Neutrophil (primary cell): Measurements from ENCODE around the gene RSAD1.

Experiments
- H3K27ac ChIP-seq: fragments of 200-600 bp; sonication (generic); 2 replicates; pipeline ENCODE4 v1.5.1; 2016; ENCODE audit warnings: mild to moderate bottlenecking, moderate library complexity
- H3K27me3 ChIP-seq: fragments of 200-600 bp; sonication (generic); 2 replicates; pipeline ENCODE4 v1.6.0; 2016; ENCODE audit warnings: mild to moderate bottlenecking
- H3K36me3 ChIP-seq: fragments of 200-600 bp; sonication (generic); 2 replicates; pipeline ENCODE4 v1.5.1; 2017
- H3K4me1 ChIP-seq, 2 experiments: fragments of 200-600 bp in 1 of 2; sonication (generic) in 1 of 2; 1 replicate in 1 of 2; 2 replicates in 1 of 2; pipeline versions ENCODE4 v1.5.1 to v1.6.1; 2013 to 2016; ENCODE audit warnings: low read depth in 1 of 2, low read length in 1 of 2, mild to moderate bottlenecking in 1 of 2, moderate library complexity in 1 of 2; ENCODE audit not compliant: control insufficient read depth in 1 of 2, insufficient read depth in 1 of 2
- H3K4me3 ChIP-seq, 2 experiments: fragments of 200-600 bp in 1 of 2; sonication (generic) in 1 of 2; 1 replicate in 1 of 2; 2 replicates in 1 of 2; pipeline ENCODE4 v1.5.1; 2013 to 2016; ENCODE audit warnings: low read depth in 1 of 2, low read length in 1 of 2, mild to moderate bottlenecking in 1 of 2, moderate library complexity in 1 of 2
- H3K9me3 ChIP-seq: fragments of 200-600 bp; sonication (generic); 2 replicates; pipeline ENCODE4 v1.5.1; 2016
- TF ChIP-seq, protein P1 (sequence below): fragments of 200-600 bp; sonication (generic); IDR thresholded peaks from 2 replicates; pipeline ENCODE4 v1.5.1; 2016; ENCODE audit warnings: antibody characterized with exemption

RSAD1 gene

DNA sequence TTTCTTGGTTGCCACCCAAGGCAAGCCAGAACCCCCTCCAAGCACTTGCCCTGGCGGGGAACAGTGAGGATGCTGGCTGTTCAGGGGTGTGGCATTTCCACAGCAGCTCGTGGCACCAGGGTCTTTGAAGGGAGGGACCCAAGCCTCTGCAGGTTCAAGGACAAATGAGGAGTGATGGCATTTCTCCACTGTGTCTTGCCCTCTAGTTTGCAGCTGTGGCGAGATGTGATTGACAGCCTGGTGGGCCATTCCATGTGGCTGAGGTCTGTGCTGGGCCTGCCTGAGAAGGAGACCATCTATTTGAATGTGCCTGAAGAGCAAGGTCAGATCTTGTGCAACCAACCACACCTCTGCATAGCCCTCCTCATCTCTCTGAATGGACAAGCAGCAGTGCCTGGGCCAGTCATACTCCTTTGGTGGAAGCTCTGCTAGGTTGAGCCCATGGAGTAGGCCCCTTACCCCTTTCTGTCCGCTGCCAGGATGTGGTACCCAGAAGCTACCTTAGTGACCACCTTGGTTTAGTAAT lies 49.4 kb downstream of the RSAD1 start:
- peaks cover 23% of the 10 kb centered on the region for H3K27me3 ChIP-seq
- TF ChIP-seq, protein P1, sequence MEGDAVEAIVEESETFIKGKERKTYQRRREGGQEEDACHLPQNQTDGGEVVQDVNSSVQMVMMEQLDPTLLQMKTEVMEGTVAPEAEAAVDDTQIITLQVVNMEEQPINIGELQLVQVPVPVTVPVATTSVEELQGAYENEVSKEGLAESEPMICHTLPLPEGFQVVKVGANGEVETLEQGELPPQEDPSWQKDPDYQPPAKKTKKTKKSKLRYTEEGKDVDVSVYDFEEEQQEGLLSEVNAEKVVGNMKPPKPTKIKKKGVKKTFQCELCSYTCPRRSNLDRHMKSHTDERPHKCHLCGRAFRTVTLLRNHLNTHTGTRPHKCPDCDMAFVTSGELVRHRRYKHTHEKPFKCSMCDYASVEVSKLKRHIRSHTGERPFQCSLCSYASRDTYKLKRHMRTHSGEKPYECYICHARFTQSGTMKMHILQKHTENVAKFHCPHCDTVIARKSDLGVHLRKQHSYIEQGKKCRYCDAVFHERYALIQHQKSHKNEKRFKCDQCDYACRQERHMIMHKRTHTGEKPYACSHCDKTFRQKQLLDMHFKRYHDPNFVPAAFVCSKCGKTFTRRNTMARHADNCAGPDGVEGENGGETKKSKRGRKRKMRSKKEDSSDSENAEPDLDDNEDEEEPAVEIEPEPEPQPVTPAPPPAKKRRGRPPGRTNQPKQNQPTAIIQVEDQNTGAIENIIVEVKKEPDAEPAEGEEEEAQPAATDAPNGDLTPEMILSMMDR = no peak
- H3K27ac ChIP-seq = no peak overlapping the region
- no peaks in the 10 kb centered on the region for H3K36me3 ChIP-seq
- H3K4me3 ChIP-seq = no peak overlapping the region
- H3K4me1 ChIP-seq = peaks cover 20 to 34% of the 10 kb centered on the region in 2 experiments
- no peaks in the 10 kb centered on the region for H3K9me3 ChIP-seq

DNA sequence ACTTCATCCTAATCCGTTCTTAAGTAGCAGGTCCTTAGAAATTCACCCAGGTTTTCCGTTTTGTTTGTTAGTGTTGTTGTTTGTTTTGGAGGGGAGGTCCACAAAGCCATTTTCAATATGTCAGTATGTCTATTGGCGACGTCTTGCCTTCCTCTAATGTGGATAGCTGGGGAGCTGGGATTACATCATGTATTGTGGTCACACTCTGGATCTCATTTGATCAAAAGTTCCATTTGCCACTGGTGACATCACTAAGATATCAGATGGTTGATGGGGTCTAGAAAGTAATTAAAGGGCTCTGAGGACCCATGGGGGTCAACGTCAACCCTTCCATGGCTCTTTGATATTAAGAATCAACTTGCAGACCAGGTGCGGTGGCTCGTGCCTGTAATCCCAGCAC lies 51.2 kb downstream of the RSAD1 start:
- Histone ChIP-seq H3K27me3 (peaks cover 42% of the 10 kb centered on the region), H3K4me3 (no peak overlapping the region)
- TF ChIP-seq, protein P1 = no peak

DNA sequence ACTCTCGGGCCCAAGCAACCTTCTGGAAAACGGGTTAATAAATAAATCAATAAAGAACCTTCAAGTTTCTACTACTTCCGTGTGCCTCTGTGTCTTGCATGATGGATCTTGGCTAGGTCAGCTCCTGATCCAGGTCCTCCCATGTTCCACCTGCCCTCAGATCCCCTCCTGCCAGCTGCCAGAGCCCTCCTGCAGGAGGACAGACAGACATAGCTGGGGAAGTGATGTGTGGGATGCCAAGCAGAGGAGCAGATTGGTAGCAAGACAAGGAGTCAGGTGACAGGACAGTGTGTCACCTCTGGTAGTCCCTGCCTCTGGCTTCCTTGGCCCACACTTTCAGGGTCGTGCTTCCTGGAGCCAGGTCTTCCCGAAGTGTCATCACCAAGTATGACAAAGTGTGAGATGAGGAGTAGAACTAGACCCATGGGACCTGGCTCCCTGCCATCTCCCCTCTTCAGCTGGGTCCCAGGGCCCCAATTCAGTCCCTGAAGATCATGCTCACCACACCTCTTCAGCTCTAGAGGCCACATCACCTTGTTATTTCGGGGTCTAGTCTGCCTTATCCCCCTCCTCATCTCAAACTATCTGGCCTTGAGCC lies 52.9 kb downstream of the RSAD1 start:
- peaks cover 56% of the 10 kb centered on the region for H3K27me3 ChIP-seq
- no peaks in the 10 kb centered on the region for H3K9me3 ChIP-seq
- H3K4me3 ChIP-seq = no peak overlapping the region
- peaks cover 20 to 40% of the 10 kb centered on the region in 2 experiments for H3K4me1 ChIP-seq
- TF ChIP-seq, protein P1 = no peak
- no peak overlapping the region for H3K27ac ChIP-seq
- H3K36me3 ChIP-seq = no peaks in the 10 kb centered on the region

More for the DNA sequence above, 51.2 kb downstream of the RSAD1 start:
- no peaks in the 10 kb centered on the region for H3K36me3 ChIP-seq
- peaks cover 20 to 40% of the 10 kb centered on the region in 2 experiments for H3K4me1 ChIP-seq
- no peak overlapping the region for H3K27ac ChIP-seq
- no peaks in the 10 kb centered on the region for H3K9me3 ChIP-seq

DNA sequence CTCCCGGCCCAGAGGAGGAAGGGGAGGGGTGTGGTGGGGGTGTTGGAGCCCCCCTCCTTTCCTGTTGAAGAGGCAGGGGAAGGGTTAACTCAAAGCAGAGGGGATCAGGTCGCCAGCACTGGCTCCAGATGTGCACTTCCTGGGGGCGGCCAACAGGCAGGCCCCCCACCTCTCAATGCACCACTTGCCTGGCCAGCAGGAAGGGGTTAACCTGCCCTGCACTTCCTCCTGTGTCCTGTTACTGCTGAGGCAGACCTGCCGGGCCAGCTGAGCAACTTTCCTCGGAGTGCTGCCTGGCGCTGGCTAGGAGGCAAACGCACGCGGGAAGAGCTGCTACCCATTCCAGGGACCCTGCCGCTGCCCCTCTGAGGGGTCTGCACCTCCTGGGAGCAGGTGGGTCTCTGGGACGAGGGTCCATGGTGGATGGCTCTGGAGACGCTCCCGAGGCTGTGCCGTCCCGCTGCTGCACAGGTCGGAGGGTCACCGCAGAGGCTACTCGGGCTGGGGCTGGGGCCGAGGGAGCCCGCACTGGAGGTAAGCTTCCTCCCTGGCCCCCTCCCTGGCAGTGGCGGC lies 53.9 kb downstream of the RSAD1 start, which contains the start of gene EPN3:
Gene EPN3, plus strand, starts transcription at position 284 of the 573 bp plus-strand sequence. CDS start 3,822 bp downstream, outside the sequence.
- Histone ChIP-seq H3K4me3 (no peak within 1 kb of the TSS), H3K9me3 (no peaks in the 10 kb centered on the region), H3K27ac (no peak within 1 kb of the TSS), H3K36me3 (no peaks in the 10 kb centered on the region), H3K27me3 (peaks cover 56% of the 10 kb centered on the region), H3K4me1 (peaks cover 15 to 35% of the 10 kb centered on the region in 2 experiments)
- TF ChIP-seq, protein P1 = no peak

DNA sequence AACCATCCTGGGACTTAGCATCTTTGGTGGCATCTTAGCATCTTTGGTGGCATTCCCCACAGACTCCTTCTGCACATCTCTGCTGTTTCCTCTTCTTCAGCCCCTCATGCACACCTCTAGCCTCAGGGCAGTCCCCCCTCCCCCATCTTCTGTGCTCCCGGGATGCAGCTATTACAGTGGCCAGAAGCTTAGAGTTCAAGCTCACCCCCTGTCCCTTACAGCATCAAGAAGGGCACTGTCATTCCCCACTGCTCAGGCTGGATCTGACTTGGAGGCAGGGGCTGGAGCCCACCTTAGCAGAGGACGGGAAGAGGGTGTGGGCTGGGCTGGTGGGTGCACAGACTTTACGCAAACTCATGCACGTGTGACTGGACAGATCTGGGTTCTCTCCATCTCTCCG lies 54.5 kb downstream of the RSAD1 start:
- H3K9me3 ChIP-seq = no peaks in the 10 kb centered on the region
- no peaks in the 10 kb centered on the region for H3K36me3 ChIP-seq
- peaks cover 14 to 32% of the 10 kb centered on the region in 2 experiments for H3K4me1 ChIP-seq
- peaks cover 56% of the 10 kb centered on the region for H3K27me3 ChIP-seq
- TF ChIP-seq, protein P1 = no peak
- H3K4me3 ChIP-seq = no peak overlapping the region
- H3K27ac ChIP-seq = no peak overlapping the region
